Stimulated activated CD4-positive, alpha-beta T cell treated with anti-CD3 and anti-CD28 coated beads, Interleukin-1b, Interleukin-23, amount 100 ng/mL, for 4 hours (primary cell): ENCODE results near the gene BTBD9.

Source experiments
- DNase-seq, 2 donors: peaks; one replicate each; pipeline ENCODE4 v3.0.0-alpha.2; 2020; ENCODE audit warnings: low read depth in 2 of 2

The BTBD9 gene

DNA sequence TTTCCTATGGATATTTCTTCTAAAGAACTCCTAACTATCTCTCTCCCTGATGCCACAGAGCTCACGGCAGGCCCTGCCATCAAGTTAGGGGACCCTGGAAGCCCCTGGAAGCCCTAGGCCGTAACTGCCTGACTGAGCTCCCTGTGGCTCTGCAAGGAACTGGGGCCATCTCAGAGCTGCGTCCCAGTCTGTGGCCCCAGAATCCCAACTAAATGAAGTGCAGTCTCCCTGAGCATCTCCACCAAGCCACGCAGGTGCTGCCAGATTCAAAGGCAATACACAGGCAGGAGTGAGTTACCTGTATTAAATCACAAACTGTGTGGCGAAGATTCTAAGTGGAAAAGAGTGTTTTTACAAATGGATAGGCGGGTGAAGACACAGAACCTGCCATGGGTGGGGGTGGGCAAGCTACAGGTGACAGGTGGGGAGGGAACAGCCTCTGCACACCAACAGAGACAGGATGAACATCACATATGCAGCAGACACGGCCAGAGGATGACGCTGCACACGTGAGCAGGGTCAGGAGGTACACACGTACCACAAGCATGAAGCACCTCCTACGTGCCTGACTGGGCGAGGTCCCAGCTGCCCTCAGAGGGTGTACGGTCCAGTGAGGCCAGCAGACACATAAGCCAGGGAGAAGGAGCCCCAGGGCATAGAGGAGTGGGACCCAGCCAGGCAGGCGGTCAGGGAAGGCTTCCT lies 461.7 kb downstream of the BTBD9 start:
- no peak for DNase-seq

DNA sequence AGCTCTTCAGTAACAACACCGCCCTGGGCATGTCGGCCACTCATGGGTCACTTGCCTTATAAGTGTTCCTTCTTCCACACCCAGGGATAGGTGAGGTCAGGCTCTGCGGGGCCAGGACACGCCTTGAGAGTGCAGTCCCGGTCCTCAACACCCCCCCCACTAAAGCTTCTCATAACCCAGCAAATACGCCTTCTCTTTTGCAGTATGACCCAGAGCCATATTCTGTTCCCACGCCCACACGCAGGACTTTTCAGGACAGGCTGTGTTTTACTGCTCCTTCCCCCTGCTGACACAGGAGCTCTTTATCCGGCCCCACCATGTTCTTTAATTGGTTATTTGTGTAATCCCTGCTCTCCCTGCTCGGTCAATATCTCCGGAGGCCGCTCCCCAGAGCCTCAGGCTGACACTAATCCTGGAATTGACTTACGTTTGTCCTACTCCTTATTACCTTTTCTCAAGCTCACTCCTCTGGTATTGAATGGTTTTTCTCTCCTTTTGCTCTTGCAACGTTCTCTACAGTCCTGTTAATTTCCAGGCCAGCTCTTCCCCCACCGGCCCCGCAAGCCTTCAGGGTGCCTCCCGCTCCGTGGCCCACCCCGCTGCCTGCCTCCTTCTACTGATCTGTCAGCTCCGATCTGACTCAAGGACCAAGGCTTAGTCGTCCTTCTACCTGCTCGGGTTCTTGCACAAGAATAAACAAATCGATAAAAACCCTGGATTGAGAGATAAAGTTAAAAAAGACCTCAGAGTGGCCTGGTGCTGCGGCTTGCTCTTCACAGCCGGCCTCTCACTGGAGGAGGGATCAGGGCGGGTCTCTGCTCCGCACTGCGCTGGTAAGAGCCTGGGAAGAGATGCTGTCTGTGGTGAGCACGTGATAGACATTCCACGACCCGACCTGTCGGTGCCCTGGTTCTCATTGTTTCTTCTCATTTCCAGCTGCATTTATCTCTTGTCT lies 462.7 kb downstream of the BTBD9 start:
- no peak for DNase-seq

DNA sequence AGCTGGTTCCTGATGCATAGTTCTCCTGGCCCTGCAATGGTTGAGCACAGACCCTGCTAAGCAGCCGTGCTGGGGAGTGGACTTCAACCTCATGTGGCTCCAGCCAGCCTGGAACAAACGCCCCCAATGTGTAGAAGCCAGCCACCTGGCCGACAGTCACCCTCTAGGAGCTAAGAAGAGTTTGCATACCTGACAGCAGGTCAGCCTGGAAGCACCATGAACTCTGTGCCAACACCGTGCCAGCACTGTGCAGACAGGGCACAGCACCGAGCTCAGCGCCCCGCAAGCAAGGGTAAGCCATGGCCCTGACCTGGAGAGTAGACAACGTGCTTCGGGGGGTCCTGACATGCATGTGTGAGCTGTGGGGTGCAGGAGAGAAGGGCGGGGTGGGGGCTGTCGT lies 463.9 kb downstream of the BTBD9 start:
- no peak for DNase-seq

DNA sequence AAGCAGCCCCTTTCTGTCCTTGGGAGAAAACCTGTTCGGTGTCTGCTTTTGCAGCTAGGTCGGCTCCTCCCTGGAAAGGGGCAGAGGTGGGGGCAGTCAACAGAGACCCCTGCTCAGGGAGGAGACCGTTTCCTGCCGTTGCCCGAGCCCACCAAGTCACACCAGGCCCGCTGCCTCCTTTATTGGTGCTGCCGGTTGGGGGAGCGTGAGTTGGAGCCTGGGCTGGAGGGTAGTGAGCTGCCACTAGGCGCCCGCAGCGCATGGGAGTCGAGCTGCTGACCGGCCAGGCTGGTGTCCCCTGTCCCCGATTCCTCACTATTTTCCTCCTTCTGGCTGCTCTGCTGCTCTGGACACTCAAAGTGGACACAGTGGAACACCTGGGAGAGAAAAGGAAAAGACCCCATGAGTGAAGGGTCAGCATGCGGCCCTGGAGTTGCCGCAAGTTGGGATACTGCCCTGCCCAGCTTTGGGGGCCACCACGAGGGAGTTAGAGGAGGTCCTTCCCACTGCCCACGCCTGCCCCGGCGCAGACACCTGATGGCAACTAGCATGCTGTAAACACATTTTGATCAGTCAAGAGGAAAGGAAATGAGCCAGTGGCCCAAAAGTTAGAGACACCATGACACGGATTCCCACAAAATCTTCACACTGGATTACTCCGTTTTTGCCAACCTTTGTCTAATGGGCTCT lies 464.8 kb downstream of the BTBD9 start:
- DNase-seq = no peak

DNA sequence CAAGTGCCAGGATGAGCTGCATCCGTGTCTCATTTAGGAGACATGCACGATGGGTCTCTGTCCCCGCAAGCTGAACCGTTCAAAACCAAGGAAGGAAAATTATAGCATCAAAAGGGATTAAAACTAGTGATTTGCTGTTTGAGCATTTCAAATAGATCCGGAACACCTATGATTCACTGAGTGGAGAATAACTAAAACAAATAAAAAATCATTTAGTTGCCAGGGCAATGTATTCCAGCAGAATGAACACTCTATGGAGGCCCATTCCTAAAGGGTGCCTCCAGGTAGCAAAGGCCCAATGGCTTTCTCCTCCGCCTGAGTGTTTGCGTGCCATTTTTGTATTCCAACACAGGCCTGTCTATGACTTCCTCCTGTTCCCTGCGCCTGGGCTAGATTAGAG lies 465.4 kb downstream of the BTBD9 start:
- DNase-seq = no peak

DNA sequence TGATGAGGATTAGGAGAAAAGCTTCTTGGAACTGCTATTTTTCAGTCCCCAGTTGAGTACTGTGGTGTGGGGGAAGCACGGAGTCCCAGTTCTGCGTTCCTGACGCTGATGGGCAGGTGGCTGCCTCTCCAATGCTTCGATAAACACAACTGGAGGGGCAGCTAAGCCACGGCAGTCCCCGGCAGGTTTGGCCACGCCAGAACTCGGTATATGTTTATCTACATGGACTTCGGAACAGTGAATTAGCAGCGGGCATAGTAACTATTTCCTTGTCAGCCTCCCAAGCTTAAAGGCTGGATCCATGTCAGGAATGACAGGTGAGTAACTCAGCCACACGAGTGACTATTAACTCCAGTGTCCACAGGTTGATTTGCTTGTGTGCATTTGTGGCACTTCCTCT lies 465.8 kb downstream of the BTBD9 start:
- DNase-seq = no peak

DNA sequence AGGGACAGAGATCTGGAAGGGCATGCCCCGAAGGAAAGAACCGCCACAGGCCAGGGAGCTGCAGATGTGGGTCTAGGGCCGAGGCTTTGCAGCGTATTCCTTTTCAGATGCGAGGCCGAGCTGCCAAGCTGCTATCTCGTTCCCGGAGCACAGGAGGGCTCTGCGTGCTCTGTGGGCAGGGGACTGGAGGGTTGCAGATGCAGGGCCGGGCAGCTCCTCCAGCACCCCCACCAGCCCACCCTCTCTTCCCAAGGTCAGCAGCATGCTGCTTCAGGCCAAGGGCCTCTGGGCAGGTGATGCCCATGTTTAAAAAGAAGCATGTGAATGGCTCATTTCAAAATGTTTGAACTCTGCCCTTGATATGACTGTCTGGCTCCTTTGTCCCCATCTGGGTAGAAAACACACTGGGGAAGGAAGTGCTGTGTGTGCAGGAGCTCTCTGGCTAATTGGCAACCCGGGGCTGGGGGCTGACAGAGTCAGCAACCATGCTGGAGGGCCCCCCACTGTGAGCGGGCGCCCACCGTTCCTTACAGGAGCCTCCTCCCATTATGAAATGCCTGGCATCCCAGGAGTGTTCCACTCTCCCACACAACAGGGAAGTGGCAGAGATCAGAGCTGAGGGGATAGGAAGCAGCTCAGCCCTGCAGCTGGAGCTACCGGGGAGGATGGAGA lies 466.9 kb downstream of the BTBD9 start:
- no peak for DNase-seq

DNA sequence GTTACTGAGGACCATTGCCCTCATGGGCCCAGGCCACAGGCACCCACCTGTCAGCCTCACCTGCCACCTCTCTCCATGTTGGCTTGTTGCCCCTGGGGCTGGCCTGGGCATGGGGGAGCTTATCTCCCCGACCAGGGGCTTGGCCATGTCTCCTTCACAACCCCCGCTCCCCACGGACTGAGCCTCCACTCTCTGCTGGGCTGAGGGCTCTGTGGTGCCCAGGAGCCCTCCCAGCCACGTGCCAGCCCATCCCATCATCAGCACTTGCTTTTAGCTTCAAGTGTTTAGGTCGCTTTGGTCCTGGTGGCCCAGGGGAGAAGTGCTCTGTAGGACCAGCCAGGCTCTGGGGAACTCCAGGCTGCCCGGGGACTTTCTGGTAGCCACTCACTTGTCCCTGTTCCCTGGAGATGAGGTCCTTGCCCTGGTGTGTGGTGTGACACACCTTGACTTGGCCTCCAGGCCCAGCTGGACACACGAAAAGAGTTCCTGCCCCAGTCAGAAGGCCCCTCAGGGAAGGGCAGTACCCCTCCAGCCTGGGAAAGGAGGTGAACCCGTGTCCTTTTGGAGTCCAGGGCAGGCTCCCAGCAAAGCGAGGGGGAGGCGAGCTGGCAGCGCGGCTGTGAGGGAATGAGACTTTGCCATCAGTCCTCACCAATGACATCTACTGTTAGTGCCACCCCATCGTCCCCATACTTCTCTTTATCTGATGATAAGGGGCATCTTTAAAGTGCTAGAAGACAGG lies 467.6 kb downstream of the BTBD9 start:
- DNase-seq = no peak

DNA sequence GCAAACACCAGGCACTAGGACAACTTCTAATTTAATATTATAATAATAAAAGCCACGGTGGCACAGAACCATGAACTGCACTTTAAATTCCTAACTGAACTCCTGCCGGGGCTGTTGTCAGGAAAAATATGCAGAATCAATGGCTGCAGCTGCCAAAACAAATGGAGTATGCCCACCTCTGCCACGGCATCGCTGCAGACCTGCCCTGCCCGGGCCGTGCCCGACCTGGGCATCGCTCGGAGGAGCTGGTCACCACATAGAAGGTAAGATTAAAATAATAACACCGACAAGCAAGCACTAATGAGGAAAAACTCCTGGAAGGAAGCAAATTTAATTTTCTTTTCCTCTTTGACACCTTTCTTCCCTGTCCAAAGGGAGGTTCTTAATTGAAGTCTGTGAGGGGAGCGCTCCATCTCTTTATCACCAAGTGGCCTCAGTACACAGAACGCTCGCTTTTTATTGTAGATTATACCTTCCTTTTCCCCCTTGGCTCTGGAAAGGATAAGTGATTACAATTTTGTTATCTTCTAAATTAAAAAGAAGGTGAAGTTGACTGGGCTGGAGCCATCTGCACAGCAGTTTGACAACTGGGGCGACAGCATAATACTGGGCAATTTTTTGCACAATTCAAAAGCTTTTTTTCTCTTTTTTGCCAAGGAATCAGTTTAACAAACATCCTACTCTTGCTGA lies 468.9 kb downstream of the BTBD9 start:
- no peak for DNase-seq

DNA sequence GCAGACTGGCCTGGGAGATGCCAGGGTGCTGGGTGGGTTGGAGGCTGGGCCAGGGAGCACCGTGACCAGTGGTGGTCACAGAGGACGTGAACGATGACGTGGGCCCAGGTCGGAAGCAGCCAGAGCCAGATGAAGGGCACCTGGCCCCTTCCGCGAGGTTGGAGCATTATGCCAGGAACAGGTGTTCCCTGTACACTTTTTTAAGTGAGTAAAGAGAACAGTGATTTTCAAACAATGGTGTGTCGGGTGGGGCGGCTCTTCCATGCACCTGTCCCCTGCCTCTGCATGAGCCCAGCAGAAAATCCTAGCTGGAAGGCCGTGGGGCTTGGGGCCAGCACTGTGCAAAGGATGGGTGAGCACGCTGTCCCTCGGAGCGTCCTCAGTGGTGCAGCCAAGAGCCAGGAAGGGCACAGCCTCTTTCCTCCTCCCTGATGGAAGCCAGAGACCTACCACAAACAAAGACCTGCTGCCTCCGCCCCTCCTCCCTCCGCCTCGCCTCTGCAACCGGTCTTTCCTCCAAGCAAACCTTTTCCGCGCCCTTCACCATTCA lies 469.7 kb downstream of the BTBD9 start:
- DNase-seq = no peak

DNA sequence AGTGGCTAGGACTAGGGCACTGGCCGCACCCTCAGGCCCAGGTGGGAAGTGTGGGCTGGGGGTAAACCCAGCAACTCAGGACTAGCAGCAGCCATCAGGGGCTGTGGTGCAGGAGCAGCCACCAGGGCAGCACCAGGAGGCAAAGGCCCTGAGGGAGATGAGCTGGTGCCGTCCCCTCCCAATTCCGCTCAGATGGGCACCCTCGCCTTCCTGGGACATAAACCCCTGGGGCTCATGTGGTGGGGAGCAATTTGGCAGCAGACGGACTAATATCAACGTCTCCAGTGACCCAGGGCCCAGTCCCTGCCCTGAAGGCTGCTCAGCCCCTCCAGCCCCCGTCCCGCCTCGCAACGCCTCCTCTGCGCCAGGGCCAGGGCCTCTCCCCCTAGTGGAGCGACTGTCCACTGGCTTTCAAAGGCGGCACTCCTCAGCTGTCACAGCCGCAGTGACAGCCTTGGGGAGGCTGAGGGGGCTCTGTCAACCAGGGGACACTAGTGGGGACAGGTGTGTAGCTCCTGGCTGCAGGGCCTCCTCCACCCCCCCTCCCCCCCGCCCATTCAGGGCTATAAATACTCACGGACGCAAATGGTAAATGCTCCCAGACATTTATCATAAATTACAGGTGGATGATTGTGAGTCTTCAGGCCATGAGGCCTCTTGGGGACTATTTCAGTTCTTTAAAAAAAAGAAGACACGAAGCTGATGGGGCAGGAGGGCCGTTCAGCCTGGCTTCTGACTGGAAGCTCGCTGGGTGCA lies 470.3 kb downstream of the BTBD9 start:
- DNase-seq = no peak

DNA sequence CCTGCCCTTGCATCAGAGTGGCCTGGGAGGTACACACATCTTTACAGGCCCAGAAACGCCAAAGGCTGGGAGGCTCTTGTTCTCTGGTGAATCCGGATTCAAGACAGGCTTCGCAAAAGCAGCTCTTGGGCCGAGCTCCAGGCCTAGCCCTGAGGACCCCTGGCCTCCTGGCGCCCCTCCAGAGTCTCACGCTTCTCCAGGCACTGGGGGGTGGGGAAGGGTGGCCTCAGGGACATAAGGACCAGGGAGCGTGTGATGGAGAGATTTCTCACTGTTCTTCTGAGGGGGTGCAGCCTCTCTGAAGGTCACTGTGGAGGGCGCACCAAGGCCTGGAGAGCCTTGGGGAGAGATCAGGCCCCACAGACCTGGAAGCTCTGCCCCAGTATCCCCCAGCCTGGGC lies 471.0 kb downstream of the BTBD9 start:
- DNase-seq = no peak

DNA sequence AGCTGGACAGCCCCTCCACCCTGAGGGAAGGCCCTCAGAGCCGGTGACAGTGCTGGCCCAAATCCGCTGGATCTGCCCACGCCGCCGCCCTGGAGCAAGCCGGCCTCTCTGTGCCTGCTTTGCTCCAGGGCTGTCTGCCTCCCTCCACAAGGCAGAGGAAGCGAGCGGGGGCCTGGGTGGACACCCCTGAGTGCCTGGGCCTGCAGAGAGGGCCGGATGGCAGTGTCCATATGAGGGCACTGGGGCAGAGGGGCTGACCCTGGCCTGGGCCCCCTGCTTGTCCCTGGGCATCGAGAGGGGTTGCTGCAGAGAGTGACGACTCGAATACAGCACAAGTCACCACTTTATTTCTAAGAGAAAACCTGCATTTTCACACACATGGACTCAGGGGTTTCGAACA lies 471.6 kb downstream of the BTBD9 start:
- no peak for DNase-seq

DNA sequence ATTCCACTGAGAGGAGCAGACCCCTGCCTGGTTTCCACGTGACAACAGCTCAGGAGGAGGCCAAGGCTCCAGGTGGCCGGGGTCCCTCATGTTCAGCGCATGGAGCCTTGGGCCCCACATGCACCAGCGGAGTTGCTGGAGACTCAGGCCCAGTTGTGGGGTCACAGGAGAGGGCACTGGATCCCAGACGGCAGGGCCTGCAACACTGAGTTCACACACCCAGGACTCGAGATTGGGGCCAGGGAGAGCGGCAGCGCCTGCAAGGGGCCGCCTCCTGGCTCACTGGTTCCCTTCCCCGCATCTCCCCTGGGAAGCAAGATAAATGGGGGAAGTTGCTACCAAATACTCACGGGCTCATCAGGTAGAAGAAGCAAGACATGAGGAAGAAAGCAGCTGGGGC lies 472.1 kb downstream of the BTBD9 start:
- DNase-seq = no peak

DNA sequence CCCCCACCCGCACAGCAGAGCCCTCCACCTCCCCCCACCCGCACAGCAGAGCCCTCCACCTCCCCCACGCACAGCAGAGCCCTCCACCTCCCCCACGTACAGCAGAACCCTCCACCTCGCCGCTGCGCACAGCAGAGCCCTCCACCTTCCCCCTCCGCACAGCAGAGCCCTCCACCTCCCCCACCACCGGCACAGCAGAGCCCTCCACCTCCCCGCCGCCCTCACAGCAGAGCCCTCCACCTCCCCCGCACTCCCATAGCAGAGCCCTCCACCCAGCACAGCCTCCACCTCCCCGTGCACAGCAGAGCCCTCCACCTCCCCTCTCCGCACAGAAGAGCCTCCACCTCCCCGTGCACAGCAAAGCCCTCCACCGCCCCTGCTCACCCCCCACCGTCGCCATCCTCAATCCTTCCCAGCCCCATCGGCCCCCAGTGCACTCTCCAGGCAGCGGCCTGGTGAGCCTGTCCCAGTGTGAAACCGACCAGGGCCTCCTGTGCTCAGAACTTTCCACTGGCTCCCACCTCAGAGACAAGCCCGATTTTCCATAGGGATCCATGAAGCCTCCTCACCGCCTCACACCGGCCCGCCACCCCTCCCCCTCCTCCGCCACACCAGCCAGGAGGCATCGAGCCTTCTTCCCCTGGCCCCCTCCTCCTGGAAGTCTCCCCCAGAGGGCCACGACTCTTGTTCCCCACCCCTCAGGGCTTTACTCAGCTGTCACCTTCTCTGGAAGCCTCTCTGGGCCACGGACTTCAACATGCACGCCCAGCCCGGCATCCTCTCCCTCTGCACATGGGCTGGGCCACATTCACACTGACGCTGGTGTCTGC lies 473.1 kb downstream of the BTBD9 start:
- no peak for DNase-seq

DNA sequence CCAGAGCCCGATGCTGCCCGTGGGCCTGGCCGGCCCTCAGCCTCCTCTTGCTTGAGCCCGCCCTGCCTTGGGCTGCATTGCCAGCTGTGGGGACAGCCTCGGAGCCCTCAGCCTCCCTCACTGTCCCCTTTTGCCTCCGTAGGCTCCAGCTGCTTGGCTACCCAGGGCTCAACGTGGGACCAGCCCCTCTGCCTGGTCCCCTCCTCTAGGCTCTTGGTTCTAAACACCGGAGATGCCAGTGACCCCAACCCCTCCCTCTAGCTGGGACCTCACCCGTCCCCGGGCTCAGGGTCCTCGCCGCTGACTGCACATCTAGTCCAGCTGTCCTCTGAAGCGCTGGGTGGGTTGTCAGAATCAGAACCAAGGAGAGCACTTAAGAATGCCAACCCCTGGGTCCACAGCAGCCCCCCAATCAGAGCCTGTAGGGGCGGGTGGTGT lies 475.0 kb downstream of the BTBD9 start:
- DNase-seq = no peak

DNA sequence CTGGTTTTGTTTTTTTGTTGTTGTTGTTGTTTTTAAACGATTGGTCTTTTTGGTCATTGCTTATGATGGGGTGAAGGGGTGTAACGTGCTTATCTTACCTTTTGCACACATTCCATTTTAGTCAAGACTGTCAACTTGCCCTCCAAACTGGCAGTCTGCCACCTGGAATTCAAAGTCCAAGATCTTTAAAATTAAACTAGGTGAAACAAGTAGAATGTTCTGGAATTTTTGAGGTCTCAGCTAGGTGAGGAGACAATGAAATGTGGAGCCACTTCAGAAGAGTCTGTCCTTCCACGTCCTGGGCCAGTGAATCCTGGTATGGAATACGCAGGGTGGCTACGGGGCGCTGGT lies 475.6 kb downstream of the BTBD9 start:
- DNase-seq = no peak

DNA sequence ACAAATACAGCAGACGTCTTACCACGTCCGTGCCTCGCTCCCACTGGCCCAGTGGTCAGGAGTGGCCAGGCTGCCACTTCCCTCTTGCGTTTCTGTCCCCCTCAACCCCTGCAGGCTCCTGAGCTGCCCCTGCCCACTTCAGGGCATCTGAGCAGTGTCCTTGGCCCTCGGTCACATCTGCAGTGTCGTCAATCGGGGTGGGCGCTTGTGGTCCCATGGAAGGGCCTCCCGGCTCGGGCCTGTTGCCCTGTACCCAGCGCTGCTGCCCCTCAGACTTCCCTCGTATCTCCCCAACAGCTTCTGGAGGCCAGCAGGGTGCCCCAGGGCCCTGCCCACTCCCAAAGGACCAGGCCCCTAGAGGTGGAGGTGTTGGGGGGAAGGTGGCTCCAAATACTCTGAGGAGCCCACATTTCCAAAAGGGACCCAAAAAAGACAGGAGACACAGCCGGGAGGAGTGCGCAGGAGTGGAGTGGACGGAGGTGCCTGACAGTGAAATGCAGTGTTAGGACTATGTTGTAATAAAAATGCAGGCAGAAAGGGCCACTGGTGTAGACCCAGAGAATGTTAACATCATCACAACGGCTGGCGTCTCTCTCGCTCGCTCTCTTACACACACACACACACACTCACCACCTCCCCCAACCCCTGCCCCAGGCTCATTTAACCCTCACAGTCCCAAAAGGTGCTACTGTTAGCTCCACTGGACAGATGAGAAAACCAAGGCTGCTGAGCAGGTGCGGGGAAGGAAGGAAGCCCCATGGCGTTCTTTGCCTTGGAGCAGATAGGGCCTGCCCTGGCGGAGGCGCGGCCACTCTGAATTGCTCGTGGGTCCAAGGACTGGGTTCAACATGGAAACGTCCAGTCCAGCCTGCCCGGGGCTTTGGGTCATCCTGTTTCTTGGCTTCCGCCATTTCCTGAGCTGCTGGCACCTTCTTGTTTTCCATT lies 476.3 kb downstream of the BTBD9 start:
- no peak for DNase-seq
